Upper lobe of left lung (tissue), 4 donors: ENCODE results near the gene LONP2.
A peak's percentile ranks its signal among the peaks of the same experiment; 100 is the strongest.

Experiments
- CTCF ChIP-seq, 6 experiments: fragments of 450-650 bp in 4 of 6; fragments of 200-600 bp in 2 of 6; sonication (generic) in 2 of 6; IDR thresholded peaks; one replicate each; pipeline ENCODE4 v1.5.1; 2016 to 2019; ENCODE audit warnings: antibody characterized with exemption in 6 of 6
- EP300 ChIP-seq, 4 donors: sonication (generic); formaldehyde crosslinking; IDR thresholded peaks; one replicate each; pipeline ENCODE4 v1.5.1; 2017; ENCODE audit warnings: antibody characterized with exemption in 4 of 4, control low read depth in 2 of 4
- POLR2A ChIP-seq, 4 donors: fragments of 450-650 bp; IDR thresholded peaks; one replicate each; pipeline ENCODE4 v1.5.1; 2016 to 2017; ENCODE audit warnings: antibody characterized with exemption in 4 of 4, mild to moderate bottlenecking in 2 of 4
- POLR2AphosphoS5 ChIP-seq, 2 donors: sonication (generic); formaldehyde crosslinking; IDR thresholded peaks; one replicate each; pipeline ENCODE4 v1.5.1; 2017; ENCODE audit warnings: antibody characterized with exemption in 2 of 2

DNA sequence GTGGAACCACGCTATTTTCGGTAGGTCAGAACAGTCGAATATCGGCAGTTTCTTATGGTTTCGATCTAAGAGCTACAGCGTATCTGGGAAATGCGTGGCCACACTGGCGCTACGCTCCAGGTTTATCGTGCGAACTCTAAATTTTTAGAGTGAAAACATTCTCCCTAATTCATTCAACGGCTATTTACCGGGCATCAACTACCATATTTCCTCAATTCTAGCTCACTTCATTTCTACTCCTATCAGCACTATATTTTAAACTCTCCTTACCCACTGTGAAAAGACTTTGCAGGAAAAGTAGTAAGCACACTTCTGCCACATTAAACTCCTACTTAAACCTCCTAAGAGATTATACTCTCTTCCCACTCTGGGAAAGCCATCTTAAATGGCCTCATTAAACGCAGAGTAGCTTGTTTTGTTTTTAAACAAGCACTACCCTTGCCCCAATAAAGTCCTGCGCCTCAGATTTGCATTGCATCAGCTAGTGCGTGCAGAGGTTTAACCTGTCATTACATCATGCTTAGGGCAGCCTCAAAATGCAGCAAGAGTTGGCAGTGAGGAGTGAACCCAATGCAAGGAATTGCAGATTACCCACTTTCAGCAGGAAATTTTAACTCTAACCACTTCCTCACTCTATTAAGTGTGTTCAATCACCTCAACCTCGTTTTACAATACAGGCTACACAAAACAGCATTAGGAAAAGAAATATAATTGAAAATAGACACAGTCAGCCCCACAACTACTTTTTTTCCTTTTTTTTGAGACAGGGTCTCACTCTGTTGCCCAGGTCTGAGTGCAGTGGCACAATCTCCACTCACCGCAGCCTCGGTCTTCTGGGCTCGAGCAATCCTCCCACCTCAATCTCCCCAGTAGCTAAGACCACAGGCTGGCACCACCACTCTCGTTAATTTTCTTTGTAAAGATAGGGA, 122.3 kb downstream of the LONP2 start:
- TF ChIP-seq CTCF (IDR thresholded peaks at IDR 0.05) (peak in 1 of 6 experiments; percentile 24), POLR2A (IDR thresholded peaks at IDR 0.05) (peak in 1 of 4 donors; percentile 22), EP300 (IDR thresholded peaks at IDR 0.05) (peak in 2 of 4 donors; percentile 67), POLR2AphosphoS5 (IDR thresholded peaks at IDR 0.05) (peak; percentile 33 to 69)
